SH-SY5Y (cell line): ENCODE results near the gene GPR143.

ENCODE experiments used
- GATA2 ChIP-seq: IDR thresholded peaks from 2 replicates; pipeline ENCODE4 v1.6.1; 2011; ENCODE audit warnings: mild to moderate bottlenecking, low read depth, low read length
- GATA3 ChIP-seq: IDR thresholded peaks from 2 replicates; pipeline ENCODE4 v1.6.1; 2011; ENCODE audit warnings: low read depth, mild to moderate bottlenecking, low read length, moderate library complexity

DNA sequence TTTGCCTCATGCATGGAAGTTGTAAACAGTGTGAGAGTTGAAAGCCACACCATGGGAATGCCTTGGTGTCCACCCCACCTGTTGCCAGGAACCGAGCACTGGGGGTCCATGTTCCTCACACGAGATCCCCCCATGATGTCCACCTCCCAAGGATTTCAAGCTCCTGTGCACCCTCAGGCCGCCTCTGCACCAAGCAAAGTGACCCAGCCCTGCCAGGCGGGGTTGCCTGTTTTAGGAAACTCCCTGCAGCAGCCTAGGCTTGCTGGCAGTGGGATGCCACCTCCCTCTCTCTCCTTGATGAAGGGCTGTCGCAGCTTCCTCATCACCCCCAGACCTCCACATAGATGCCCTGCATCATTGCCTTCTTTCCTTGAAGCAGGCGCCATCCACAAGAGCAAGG is 82.8 kb downstream of the GPR143 start:
- TF ChIP-seq GATA2 = no peak
- no peak for TF ChIP-seq GATA3
